IPS-NIHi7 (cell line): ENCODE results near the gene DHX36.

Source experiments
- DNase-seq: peaks from one replicate; pipeline ENCODE4 v3.0.0; 2012; ENCODE audit warnings: mixed read lengths; ENCODE audit errors: extremely low spot score

Gene DHX36

GRCh38 chr3:154323891-154324738, at the start of gene DHX36:
Gene DHX36, minus strand, starts transcription at chr3:154324487. Its CDS starts 71 bp downstream, at chr3:154324416.
- peak; percentile 93 for DNase-seq

DNA sequence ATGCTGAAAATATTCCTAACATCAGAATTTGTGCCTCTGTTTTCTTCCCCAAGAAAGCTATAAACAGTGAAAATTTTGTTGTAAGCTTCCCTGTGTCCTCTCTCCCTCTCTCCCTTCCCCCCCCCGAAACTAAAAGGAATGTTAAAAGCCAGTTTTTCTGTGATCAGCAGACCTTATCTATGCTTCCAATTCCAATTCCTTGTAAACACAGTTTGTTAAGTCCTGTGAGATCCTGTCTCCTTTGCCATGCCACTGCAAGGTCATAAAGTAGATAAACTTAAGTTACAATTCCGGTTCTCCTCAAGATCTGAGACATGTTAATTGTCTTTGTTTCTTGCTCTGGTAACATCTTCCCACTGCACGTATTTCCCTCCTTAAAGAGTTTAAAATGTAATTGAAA, 42.9 kb upstream of the DHX36 start:
- DNase-seq = no peak

DNA sequence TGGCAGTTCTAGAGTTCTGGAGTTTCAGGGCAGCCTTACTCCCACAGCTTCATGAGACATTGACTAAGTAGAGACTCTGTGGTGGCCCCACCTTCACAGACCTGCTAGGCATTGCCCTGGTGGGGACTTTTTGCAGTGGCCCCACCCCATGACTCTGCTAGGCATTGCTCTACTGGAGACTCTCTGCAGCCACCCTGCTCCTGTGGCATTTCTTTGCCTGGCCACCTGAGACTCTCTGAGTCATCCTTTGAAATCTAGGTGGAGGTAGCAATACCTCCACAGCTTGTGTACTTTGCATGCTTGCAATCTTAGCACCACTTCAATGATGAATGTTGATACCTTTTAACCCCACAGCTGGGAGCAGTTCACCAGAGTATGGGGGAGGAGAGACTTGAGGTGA, 40.6 kb upstream of the DHX36 start:
- DNase-seq = no peak

DNA sequence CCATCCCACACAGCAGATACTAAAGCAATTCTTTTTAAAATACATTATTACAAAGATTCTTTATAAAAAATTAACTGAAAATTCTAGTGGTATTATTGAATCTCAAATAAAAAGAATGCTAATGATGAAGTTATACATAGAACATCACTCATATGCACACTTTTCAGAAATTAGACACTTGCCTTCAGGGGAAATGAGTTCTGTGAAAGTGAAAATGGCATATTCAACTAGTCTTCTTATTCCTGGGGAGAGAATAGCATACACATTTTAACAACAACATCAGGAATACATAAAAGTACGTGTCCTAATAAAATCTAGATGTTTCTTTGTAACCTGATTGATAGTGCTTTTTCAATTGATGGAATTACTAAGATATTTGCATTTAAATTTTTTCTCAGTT, 36.8 kb upstream of the DHX36 start:
- DNase-seq = no peak

GRCh38 chr3:154356009-154356408, 31.7 kb upstream of the DHX36 start:
- DNase-seq = no peak

GRCh38 chr3:154349223-154349622, 24.9 kb upstream of the DHX36 start:
- no peak for DNase-seq

DNA sequence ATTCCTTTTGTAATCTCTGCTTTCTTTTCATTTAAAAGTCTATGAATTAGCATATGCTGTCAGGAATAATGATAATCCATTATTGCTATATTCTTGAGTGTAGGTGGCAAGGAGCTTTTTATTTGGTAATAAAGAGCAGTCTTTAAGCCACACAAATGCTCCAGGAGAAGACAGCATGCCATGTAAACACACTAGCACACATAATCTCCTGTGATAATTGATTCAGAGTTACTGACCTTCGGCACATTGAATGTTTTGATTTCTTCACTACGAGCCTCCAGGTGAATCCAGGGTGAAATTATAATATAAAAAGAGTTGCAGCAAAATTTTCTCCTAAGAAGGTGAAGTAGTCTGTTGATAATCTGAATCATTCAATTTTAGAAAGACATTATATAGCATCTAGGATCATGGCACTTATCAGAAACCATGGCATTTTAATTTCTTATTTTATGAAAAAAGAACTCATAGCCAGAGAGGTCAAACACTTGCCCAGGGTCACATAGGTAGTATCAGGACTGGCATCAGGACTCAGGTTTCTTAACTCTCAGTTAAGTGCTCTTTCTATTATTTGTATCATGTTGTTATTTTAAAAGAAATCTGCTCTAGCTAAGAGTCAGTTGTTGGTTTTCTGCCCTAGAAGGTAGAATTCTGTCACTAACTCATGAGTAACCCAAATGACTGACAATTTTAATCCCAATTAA, 21.3 kb upstream of the DHX36 start:
- DNase-seq = no peak

GRCh38 chr3:154338570-154338969, 14.3 kb upstream of the DHX36 start:
- DNase-seq = no peak

GRCh38 chr3:154338008-154338407, 13.7 kb upstream of the DHX36 start:
- DNase-seq = no peak

DNA sequence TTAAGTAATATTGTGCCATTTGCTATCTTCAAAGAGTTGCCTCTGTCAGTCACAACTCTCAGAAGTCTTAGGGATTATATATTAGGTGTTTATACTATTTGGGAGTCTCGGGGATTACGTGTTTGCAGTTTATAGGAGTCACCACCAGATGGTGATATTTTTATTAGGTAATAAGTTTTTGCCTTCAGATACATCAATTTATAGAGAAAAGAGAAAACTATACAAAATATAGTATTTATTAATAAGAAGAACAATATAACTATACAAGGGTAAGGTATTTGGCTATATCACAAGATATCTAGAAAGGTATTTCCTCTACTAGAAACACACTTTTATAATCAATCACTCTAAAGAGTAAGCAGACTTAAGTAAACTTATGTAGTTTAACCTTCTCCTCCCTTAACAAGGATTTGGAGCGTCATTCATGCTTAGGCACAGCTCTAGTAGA, 10.7 kb upstream of the DHX36 start:
- DNase-seq = no peak

- no peak for DNase-seq
Observed at GRCh38 chr3:154327871-154328270, 3.6 kb upstream of the DHX36 start.

- no peak for DNase-seq
Observed at GRCh38 chr3:154324919-154325318, 632 bp upstream of the DHX36 start.

GRCh38 chr3:154316974-154317767, 7.1 kb downstream of the DHX36 start:
- no peak for DNase-seq

DNA sequence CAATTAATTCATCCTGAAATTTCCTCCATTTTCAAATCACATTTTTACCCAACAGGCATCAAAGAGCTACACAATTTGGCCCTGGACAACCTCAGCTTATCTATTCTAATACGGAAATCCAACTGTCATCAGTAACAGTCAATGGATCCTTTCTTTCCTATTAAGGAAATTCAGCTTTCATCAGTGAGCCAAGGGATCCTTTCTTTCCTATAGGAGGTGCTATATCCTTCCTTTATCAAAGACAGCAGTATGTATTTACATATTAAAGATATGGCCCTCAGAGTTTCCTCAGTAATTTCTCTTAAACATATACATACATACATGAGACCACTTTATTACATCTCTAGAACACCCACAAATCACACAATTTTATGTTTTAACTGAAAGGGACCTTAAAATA, 10.1 kb downstream of the DHX36 start:
- DNase-seq = no peak

- no peak for DNase-seq
Observed at GRCh38 chr3:154310840-154311239, 13.4 kb downstream of the DHX36 start.

DNA sequence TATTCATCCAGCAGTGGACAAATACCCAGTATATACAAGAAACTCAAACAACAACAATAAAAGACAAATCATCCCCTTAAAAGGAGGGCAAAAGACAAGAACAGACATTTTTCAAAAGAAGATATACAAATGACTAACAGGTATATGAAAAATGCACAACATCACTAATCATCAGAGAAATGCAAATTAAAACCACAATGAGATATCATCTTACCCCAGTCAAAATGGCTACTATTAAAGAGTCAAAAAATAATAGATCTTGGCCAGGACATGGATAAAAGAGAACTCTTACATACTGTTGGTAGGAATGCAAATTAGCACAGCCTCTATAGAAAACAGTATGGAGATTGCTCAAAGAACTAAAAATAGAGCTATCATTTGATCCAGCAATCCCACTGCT, 16.9 kb downstream of the DHX36 start:
- no peak for DNase-seq

GRCh38 chr3:154304936-154305335, 19.4 kb downstream of the DHX36 start:
- DNase-seq = no peak

- no peak for DNase-seq
Observed at GRCh38 chr3:154304116-154304786, 20.0 kb downstream of the DHX36 start.

- no peak for DNase-seq
Observed at GRCh38 chr3:154301561-154301960, 22.7 kb downstream of the DHX36 start.

DNA sequence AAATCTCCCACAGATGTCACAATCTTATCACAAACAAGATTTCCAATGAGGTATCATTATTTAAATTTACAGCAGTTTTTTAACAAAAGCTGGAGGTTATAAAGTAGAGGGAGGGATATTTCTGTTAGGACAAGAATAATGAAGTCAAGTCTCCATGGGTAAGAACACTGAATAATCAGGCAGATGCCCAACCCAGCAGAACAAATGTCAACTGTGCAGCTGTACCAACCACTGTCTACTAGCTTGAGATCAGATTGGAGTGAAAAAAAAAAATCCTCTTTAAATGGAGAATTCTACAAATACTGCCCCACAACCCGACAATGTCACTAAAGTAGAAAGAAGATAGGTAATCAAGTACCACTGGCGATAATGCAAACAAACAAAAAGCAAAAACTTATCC, 30.3 kb downstream of the DHX36 start:
- DNase-seq = no peak

- no peak for DNase-seq
Observed at GRCh38 chr3:154290187-154290586, 34.1 kb downstream of the DHX36 start.

GRCh38 chr3:154285221-154285620, 39.1 kb downstream of the DHX36 start:
- no peak for DNase-seq
